ENCODE results near the gene CA10. TPM values are rescaled to one million over a fixed set of nuclear protein-coding genes. Genes with fewer than 3 reads are reported as not detected.

CA10 gene
- total and polyA plus RNA-seq, 2 experiments from 2014 or later, result 0.92 to 1.5 TPM

DNA sequence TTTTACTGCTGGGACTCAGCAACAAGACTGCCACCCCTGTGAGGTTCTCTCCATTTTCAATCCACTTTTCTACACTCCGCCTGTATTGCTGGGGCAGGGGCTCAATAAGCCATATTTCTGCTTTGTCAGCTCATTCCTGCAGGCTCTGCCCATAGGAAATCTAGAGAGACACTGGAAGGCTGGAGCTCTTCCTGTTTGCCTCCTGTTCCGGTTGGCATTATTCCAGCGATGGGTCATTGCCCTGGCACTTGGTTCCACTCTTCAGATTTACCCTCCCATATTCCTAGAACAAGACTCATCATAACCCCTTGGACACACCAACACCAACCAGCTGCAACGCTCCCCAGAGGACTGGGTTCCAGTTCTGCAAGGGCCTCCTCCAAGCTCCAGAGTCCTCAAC lies 210.4 kb downstream of the CA10 start:
- Mint-ChIP-seq H3K27ac (no peak overlapping the region), H3K36me3 (ENCODE audit: low read depth) (no peaks in the 10 kb centered on the region), H3K4me1 (peaks cover 4% of the 10 kb centered on the region; the same call in 1 of the 3 replicates), H3K4me3 (no peak overlapping the region), H3K27me3 (ENCODE audit: insufficient read depth, low read depth, poor library complexity) (peaks cover 1% of the 10 kb centered on the region), H3K9me3 (no peaks in the 10 kb centered on the region)
- TF ChIP-seq ZNF114 (CRISPR knock-in tag; IDR thresholded peaks at IDR 0.05), result no peak
- TF ChIP-seq, protein P1, sequence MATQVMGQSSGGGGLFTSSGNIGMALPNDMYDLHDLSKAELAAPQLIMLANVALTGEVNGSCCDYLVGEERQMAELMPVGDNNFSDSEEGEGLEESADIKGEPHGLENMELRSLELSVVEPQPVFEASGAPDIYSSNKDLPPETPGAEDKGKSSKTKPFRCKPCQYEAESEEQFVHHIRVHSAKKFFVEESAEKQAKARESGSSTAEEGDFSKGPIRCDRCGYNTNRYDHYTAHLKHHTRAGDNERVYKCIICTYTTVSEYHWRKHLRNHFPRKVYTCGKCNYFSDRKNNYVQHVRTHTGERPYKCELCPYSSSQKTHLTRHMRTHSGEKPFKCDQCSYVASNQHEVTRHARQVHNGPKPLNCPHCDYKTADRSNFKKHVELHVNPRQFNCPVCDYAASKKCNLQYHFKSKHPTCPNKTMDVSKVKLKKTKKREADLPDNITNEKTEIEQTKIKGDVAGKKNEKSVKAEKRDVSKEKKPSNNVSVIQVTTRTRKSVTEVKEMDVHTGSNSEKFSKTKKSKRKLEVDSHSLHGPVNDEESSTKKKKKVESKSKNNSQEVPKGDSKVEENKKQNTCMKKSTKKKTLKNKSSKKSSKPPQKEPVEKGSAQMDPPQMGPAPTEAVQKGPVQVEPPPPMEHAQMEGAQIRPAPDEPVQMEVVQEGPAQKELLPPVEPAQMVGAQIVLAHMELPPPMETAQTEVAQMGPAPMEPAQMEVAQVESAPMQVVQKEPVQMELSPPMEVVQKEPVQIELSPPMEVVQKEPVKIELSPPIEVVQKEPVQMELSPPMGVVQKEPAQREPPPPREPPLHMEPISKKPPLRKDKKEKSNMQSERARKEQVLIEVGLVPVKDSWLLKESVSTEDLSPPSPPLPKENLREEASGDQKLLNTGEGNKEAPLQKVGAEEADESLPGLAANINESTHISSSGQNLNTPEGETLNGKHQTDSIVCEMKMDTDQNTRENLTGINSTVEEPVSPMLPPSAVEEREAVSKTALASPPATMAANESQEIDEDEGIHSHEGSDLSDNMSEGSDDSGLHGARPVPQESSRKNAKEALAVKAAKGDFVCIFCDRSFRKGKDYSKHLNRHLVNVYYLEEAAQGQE (IDR thresholded peaks at IDR 0.05; ENCODE audit: unreplicated experiment), result no peak
- no peak overlapping the region for H3K4me3 ChIP-seq
- no peaks in the 10 kb centered on the region for H4K20me1 ChIP-seq (replicated peaks; ENCODE audit: insufficient read depth)
- no peak overlapping the region for H2AFZ ChIP-seq
- no peaks in the 10 kb centered on the region for H3K9me2 ChIP-seq (ENCODE audit: insufficient read depth)
- no peaks in the 10 kb centered on the region for H3K27me3 ChIP-seq (ENCODE audit: insufficient read depth)
- H3K4me2 ChIP-seq, result no peak overlapping the region
- no peak for ATAC-seq
- H3K36me3 ChIP-seq (ENCODE audit: insufficient read depth), result no peaks in the 10 kb centered on the region
- no peaks in the 10 kb centered on the region for H3F3A ChIP-seq (replicated peaks; ENCODE audit: low read depth)
- H3K4me1 ChIP-seq (ENCODE audit: insufficient read depth), result no peaks in the 10 kb centered on the region
- H3K79me2 ChIP-seq (replicated peaks; ENCODE audit: insufficient read depth), result no peaks in the 10 kb centered on the region
- H3K27ac ChIP-seq (ENCODE audit: low read depth), result no peak overlapping the region
- DNase-seq (ENCODE audit: low spot score), result no peak

DNA sequence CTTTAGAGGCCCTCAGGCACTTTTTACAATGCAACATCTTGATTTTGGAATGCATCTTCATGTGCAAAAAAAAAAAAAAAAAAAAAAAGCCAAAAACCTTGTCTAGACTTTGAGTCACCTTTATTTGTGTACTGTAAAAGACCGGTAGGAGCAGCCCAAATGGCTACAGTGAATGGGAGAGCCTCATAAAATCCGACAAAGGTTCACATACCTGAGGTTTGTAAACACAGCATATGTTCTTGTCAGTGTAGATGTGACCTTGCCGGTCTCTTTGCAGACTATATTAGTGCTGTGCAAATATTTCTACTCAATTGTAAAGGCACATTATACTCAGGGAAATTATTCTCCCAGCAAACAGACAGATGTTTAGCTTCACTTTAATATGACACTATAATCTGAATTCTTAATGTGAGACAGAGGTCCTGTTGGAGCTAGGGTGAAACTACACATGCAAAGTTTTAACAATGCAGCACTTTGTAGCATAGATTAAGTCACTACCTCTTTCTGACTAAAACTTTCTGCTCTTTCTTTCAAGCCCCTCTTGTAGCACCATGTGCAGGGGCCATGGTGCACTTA lies 211.3 kb downstream of the CA10 start:
- DNase-seq (ENCODE audit: low spot score) (no peak), ATAC-seq (no peak)
- Histone ChIP-seq H3K27me3 (ENCODE audit: insufficient read depth) (no peaks in the 10 kb centered on the region), H3K4me1 (ENCODE audit: insufficient read depth) (no peaks in the 10 kb centered on the region), H2AFZ (no peak overlapping the region), H3K36me3 (ENCODE audit: insufficient read depth) (no peaks in the 10 kb centered on the region), H3K4me2 (no peak overlapping the region), H3K27ac (ENCODE audit: low read depth) (no peak overlapping the region), H4K20me1 (replicated peaks; ENCODE audit: insufficient read depth) (no peaks in the 10 kb centered on the region), H3F3A (replicated peaks; ENCODE audit: low read depth) (no peaks in the 10 kb centered on the region), H3K4me3 (no peak overlapping the region), H3K9me2 (ENCODE audit: insufficient read depth) (peaks cover 4% of the 10 kb centered on the region; the same call in 1 of the 2 replicates), H3K79me2 (replicated peaks; ENCODE audit: insufficient read depth) (no peaks in the 10 kb centered on the region)
- no peak overlapping the region for H3K4me3 Mint-ChIP-seq
- H3K27me3 Mint-ChIP-seq (ENCODE audit: insufficient read depth, low read depth, poor library complexity), result peaks cover 1% of the 10 kb centered on the region
- H3K4me1 Mint-ChIP-seq, result peaks cover 7% of the 10 kb centered on the region; the same call in 2 of the 3 replicates
- no peaks in the 10 kb centered on the region for H3K36me3 Mint-ChIP-seq (ENCODE audit: low read depth)
- H3K9me3 Mint-ChIP-seq, result no peaks in the 10 kb centered on the region
- H3K27ac Mint-ChIP-seq, result no peak overlapping the region
- no peak for TF ChIP-seq ZNF462 (CRISPR knock-in tag; IDR thresholded peaks at IDR 0.05)
- no peak for TF ChIP-seq STAT1 (IDR thresholded peaks at IDR 0.05; ENCODE audit: unreplicated experiment)
- no peak for TF ChIP-seq NANOG (IDR thresholded peaks at IDR 0.05; ENCODE audit: borderline replicate concordance)
- no peak for TF ChIP-seq EZH2 (IDR thresholded peaks at IDR 0.05; ENCODE audit: low read depth, unreplicated experiment)
- TF ChIP-seq CTCF (conservative IDR thresholded peaks at IDR 0.05; ENCODE audit: low read depth in 2 of 2), result no peak
- TF ChIP-seq, protein P2, sequence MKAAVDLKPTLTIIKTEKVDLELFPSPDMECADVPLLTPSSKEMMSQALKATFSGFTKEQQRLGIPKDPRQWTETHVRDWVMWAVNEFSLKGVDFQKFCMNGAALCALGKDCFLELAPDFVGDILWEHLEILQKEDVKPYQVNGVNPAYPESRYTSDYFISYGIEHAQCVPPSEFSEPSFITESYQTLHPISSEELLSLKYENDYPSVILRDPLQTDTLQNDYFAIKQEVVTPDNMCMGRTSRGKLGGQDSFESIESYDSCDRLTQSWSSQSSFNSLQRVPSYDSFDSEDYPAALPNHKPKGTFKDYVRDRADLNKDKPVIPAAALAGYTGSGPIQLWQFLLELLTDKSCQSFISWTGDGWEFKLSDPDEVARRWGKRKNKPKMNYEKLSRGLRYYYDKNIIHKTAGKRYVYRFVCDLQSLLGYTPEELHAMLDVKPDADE (IDR thresholded peaks at IDR 0.05), result no peak
- TF ChIP-seq EZH2phosphoT487 (IDR thresholded peaks at IDR 0.05; ENCODE audit: unreplicated experiment), result no peak

Data from GM23338 (cell line).